NCI-H345 (cell line): ENCODE measurements around the gene MLPH.
A peak's percentile ranks its signal among the peaks of the same experiment; 100 is the strongest.

Source experiments
- DNase-seq: peaks from one replicate; lab custom pipeline; 2025; lab: John Stamatoyannopoulos, UW

The MLPH gene

DNA sequence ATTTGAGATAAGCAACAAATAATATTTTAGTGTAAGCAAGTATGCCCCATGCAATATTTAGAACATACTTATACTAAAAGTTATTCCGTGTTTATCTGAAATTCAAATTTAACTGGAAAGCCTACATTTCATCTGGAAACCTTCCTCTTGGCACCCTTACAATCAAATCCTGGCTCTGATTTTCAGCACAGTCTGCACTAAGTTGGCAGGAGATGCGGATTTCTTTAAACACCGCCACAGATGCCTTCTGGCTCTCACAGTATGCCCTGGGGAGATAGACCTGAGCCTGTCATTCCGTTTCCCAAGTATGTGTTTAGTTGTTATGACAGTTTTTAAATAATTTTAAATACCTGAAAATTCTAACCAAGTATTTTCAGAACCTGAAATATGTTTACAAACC, 7.3 kb upstream of the MLPH start:
- no peak for DNase-seq

DNA sequence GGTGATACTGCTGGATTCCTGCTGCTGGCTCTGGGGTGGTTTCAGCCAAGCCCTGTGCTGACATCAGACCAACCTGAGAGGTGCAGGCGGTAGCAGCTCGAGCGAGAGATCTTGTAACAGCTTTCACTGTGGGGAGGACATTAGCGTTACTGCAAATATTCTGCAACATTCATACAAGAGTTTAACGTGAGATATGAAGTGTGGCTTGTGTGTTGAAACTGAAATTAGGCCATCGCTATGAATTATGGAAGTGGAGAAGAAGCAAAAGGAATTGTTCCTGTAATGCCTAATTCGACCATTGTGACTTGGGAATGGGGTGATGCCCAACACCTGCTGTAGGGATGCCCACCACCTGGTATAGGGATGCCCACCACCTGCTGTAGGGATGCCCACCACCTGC, 6.5 kb upstream of the MLPH start:
- no peak for DNase-seq

DNA sequence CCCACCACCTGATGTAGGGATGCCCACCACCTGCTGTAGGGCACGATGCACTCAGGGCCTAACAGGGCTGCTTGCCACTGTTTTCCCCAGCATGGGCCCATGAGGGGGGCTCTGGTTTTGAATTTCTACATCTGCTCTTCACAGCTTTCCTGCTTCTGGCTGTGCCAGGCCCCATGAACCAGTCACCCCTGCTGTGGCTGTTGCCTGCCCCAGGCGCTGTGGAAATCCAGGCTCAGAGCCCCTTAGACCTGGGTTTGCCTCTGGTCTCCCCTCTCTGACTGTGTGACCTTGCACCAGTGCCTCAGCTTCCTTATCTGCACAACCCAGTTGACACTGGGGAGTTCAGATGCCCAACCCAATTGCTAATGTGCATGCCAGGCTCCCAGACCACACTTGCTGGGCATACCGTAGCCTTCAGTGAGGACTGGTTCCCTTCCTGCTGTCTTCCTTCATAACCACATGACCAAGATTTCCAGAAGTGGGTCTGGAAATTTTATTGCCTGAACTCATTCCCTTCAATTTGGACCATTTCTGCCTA, 6.0 kb upstream of the MLPH start:
- DNase-seq, result no peak

DNA sequence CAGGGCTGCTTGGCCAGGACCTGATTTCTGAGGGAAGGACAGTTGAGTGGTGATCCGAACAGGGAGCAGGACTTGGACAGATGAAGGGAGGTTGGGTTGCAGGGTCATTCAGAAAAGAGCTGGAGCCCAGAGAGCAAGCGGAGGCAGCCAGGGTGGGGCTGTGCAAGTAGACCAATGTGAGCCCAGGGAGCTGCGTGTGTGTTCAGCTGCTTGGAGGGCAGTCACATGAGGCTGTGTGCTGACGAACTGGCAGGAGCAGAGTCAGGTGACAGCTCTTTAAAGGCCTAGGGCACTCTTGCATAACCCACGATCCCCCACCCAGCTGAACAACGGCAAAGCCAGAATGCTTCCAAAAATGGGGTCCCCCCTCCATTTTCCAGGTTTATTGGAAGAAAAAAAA, 4.6 kb upstream of the MLPH start:
- DNase-seq, result peak; percentile 91

DNA sequence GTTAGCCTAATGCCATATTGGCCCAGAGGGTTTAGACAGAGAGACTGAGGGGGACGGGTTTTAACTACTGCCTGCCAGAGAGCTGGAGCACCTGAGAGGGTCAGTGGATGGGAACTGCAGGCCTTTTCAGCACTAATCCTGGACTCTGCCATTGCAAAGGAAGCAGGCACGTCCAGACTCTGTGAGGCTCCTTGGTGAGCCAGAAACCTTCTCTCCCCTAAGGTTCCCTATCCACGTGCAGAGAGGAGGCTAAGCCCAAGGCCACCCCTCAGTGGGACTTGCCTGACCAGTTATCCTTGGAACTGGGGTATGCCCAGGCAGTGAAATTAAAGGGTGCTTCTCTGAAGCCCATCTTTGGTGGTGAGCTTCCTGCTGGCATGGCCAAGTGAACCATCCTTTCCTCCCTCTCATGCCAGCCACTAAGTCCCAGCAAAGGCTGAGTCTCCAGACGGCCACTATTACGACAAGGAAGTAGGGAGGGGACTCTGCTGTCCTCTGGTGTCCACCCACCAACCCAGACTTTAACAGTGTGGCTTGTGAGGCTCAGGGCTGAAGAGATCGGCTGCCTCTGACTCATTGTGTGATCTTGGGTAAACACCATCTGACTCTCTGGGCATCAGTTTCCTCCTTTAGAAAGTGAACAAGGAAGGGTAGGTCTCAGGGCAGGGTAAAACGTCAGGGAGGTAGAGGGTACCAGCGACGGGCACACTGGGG, 3.9 kb upstream of the MLPH start:
- no peak for DNase-seq

DNA sequence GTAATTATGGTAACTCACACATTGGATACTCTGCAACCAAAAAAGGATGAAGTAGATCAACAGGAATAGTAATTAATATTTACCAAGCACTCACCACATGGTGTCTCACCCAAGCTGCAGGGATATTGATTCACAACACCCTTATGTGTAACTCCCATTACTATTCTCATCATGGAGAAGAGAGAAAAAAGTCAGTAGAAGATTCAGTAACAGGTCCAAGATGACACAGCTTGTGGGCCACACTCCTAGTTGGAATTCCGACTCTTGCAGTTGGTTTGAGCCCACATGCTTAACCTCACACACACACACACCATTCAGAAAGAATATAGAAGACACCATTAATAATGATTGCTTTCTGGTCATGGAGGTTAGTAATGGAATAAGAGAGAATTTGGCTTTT, 1.7 kb upstream of the MLPH start:
- DNase-seq, result no peak

DNA sequence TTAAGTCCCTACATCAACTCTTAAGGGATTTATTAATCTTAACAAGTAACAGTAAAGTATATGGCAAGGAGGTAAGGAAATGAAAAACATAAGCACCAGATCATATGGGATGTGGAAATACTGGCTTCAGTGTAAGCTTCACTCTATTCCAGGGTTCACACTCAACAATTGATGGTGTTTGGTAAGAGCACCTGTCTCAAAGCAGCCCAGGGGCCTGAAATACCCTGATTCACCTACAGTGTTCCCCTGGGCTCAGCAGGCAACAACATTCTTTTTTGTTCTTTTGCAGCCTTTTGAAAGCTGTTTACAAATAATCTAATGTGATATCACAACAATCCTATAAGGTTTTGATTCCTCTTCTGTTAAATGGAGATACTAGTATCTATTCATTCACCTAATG, 1.2 kb upstream of the MLPH start:
- no peak for DNase-seq

DNA sequence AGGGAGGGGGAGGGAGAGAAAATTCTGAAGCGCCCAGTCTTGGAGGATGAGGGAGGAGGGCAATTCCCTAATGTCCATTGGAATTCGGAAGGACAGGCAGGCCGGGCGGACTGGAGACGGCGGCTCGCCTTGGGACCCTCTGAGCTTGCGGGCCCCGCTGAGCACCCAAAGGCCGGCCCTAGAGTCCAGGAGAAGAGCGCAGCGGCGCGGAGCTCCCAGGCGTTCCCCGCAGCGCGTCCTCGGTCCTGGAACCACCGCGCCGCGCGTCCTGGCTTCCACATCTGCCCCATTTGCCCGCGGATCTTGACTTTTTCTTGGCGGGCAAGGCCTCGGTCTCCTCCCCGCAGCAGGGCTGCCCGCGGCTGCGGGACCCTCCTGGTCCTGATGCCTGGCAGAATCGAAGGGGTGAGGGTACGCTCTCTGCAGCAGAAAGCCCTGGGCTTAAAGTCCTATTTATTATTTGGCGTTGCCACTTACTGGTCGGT, 675 bp upstream of the MLPH start:
- DNase-seq, result no peak

DNA sequence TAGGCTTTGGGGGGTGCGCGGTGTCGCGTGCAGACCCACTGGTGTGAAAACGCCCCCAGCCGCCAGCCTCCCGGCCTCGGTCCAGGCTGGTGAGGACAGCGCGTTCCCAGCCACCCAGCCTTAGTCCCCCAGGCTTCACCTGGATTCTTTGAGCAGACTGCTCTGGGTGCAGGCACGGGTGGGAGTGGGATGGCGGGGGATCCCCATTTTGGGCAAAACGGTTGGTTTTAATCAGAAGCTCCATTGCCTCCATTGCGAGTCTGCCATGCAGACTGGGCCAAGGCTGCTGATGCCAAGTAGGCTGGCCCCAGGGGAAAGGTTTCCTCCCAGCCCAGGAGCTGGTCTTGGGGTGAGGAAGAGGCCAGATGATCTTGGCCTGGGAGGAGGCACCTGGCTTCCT, 445 bp downstream of the MLPH start:
- no peak for DNase-seq

DNA sequence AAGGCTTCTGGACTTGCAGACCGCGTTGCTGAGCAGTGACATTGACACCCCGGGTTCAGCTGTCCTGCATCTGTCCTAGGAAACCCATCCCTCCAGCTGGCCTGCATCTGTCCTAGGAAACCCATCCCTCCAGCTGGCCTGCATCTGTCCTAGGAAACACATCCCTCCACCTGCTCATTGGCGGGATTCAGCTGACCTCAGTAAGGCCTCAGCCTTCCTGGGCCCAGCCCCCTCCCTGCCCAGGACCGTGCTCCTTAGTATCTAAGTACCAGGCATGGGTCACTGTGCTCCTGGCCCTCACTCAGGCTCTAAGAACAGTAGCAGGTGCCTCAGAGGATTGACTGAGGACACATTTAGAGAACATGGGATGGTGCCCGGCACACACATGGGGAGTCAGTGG, 1.2 kb downstream of the MLPH start:
- DNase-seq, result no peak

DNA sequence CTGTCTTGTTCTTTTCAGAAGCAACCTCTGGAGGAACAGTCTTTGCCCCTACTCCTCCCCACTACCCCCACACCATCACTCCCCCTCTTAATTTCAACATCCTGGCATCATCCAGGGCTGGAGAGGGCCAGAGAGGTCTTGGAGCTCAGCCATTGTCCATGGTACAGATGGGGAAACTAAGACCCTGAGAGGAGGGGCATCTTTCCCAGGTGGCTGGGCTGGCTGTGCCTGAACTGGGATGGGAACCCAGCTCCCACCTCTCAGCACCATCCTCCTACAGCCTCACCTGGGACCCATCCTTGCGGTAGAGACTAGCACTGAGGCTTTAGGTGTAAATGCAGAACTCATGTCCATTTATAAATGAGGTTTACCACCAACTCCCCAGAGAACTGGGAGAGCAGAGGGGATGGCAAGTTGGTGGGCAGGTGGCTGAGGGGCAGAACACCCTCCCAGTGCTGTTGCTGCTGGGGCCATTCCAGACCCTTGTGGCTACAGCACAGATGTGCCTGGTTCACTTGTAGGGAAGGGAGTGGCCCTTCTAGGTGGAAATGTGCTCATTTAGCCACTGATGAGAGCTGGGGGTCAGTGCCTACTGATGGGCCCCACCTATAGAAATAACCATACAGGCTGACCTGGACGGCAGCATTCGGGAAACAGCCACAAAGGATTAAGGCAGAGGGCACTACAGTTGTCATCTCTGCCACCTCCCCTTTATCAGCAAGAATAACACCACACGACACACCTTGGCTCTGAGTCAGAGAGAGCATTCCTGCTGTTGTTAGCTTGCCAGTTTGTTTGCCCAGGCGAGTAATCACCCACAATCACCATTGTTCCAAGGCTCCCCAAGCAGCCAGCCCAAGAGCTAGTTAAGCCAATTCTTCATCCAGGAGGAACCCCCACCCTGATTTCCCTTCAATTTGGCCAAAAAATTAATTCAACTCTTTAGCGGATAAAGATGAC, 2.1 kb downstream of the MLPH start:
- peak; percentile 37 for DNase-seq

DNA sequence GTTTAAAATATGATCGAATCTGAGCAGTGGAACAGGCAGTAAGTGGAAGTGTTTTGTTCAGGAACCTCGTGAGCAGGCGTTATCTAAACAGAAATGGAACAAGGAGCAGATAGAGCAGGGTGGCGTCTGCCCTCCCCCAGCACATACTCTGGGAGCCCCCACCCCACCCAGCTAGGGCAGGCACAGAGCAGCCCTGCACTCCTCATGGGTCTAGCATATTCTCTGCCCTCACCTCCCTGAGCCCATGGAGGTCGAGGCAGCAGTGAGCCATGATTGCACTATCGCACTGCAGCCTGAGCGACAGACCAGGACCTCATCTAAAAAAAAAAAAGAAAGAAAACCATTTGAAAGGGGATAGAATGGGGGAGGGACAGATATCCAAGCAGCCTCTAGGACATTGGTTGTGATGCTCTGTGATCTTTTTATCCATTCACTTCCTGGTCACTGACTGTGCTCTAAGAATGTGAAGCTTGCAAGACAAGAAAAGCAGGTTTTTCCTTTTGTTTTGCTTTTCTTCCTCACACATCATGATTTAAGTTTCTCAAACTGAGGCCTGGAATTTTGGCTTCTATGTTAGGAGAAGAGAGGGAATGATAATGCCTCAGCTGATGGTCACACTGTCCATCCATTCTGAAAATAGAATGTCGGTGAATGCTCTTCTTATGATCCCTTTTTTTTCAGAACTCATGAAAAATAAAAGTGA, 3.1 kb downstream of the MLPH start:
- DNase-seq, result no peak

DNA sequence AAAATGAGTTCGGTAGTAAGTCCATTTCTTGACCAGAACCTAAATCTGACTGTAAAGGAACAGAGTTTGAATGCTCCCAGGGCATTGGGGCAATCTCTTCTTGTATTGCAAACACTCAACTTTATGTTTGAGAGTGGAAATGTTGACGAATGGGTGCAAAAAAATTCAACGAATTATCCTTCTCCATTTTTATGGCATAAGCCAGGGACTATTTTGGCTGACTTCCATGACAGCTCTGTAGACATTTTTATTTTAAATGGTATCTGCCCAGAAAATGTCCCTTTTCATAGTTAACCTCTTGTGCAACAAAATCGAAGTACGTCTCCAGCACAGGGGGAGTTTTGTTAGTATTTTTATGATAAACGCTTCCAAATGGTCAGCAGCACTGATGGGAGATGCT, 3.7 kb downstream of the MLPH start:
- DNase-seq, result no peak

DNA sequence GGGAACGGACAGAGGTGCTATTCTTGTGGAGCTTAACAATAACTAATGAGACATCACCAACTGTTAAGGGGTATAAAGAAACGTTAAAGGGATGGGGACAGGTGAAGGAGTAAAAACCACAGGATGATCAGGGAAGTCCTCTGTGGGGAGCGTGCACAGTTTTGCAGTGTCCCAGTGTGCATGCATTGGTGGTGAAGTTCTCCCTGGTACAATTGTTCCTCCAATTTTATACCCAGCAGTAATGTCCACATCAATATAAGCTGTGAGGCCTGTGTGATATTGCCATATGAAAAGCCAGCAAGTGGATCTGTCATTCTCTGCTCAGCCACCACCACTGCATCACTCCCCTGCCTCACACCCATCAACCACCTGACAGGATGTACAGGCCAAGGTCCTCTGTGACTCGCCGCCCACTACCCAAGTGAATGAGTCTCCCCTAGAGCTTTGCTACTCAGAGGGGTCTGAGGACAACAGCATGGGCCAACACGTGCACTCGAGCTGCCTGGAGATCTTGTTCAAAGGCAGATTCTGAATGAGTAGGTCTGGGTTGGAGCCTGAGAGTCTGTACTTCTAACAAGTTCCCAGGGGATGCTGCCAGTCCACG, 4.6 kb downstream of the MLPH start:
- no peak for DNase-seq

DNA sequence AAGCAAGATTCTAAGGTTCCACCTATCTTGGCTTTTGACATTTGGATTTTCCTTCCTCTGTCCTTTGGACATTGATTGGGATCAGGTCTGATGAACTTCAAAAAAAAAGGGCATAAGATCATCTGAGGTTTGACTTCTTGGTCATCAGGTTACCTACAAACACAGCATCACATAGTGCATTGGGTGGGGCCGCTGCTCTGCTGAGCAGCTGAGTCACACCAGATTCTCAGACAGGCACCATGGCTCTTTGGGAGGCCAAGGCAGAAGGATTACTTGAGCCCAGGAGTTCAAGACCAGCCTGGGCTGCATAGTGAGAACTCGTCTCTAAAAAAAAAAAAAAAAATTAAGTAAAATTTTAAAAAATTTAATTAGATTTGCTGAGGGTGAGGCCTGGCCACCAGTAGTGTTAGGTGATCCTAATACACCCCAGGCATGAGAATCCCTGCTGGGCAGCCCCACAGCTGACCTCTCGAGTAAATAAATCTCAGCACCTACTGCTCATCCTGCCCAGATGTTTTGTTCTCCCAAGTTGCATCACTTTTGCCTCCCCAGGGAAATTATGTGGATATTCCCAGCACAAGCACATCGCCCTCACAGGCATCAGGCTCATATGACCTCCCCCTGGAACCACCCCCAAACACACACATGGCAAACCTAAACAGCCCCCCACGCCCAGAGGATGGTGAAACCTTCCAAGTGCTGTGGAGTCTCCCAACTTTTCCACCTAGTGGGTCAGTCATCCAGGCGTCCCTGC, 5.3 kb downstream of the MLPH start:
- DNase-seq, result no peak

DNA sequence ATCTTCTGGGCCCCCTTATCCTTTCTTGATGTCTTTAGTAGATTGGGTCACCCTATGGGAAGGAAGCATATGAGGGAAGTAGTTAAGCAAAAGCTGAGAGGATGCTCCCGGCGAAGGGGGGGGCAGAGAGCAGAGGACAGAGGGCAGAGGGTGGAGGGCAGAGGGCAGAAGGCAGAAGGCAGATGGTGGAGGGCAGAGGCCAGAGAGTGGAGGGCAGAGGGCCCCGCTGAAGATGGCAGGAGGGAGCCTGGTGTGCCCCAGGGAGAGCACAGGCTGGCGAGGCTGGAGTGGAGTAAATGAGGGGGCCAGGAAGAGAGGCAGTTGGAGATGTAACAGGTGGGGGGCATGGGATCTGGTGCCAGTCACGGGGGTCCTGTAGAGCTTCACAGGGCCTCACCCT, 7.0 kb downstream of the MLPH start:
- no peak for DNase-seq

DNA sequence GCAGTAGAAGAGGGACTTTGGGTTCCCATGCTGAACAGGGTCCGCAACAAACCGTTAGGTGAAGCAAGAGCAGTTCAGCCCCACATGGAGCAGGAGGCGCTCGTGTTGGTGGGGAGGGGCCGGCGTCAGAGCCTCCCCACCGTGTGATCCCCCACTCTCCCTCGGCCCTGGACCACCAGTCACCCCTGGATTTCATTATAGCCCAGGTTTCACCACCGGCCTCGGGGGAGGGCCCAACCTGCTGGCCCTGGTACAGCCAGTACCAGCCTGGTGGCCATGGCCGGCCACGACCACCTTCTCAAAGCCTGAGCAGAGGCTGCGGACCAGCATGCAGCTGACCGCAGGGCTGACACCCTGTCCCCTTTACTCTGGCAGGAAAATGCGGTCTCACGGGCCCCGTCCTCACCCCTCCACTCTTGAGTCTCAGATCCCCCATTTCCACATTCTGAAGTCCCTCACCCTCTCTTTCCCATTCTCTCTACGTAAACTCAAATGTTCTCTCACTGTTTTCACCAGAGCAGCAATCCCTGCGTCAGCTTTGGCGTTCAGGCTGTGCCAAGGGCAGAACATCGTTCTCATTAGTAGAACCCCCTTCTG, 8.6 kb downstream of the MLPH start:
- DNase-seq, result no peak

DNA sequence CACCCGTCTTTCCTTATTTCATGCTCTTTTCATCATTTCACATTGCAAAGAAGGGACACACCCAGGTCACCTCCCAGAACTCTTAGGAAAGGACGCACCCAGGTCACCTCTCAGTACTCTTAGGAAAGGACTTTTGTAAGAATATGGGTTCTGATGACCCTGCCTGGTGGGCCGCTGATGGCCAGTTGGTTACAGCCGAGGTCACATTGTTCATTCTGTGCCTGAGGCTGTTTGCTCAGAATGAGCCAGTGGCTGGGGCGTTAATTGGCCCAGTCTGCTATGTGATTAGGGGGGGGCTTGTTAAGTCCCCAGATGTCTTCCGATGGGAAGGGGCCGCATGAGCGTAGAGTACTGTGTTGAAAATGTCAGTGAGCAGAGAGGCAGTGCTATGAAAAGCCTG, 9.4 kb downstream of the MLPH start:
- DNase-seq, result no peak

DNA sequence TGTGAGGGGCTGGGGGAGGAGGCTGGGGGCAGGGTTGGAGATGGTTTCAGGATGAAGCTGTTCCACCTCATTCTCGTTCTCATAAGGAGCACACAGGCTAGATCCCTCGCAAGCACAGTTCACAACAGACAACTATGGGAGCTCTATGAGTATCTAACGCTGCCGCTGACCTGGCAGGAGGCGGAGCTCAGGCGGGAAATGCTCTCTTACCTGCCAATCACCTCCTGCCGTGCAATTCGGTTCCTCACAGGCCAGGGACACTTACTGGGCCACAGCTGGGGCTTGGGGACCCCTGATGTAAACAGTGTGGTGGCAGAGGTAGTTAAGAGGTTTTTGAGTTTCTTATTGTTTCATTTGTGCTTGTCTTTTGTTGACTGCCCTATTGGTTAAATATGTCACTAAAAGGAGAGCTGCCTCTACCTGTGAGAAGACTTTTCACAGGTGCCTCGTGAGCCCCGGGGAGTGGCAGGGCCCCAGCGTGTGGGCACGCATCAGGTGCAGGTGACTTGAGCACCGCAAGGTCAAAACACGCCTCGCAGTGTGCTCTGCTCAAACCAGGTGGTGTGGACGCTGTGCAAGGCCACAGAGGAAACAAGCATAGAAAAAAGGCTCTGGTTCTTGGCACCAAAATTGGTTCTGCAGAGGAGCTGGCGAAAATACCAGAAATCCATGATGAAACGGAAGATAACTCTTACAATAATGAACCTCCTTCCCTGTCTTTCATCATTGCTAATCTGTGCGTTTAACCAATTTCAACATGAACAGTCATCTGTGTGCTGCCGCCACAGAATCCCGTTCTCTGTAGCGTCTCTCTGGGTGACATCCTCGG, 10.2 kb downstream of the MLPH start:
- DNase-seq, result no peak

DNA sequence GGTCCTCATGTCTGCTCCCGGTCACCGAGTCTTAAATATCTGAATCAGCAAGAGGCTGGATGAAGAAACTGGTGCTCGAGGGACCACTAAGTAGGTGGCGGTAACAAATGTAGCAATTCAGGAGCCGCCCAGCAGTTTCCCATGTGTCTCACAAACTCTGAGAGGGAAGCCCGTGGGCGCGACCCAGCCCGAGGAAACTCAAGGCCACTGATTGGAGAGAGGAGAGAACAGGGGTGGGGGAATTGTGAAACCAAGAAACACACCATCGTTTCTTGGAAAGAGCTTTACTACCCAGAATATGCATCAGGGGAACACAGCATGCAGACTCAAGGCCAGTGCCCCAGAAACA, 10.8 kb downstream of the MLPH start:
- DNase-seq, result no peak
